Cardiac muscle cell (in vitro differentiated cells and primary cell): ENCODE results near the gene ZCCHC7. TPM values are rescaled to one million over a fixed set of nuclear protein-coding genes. Genes with fewer than 3 reads are reported as not detected.

Experiments used
- DNase-seq, 2 donors: peaks; one replicate each; pipeline versions ENCODE4 v3.0.0 to v3.0.0-alpha.2; 2010 to 2017; ENCODE audit warnings: low read depth in 1 of 2, low spot score in 1 of 2
- H3K27ac ChIP-seq: fragments of 200-600 bp; sonication (generic); 2 replicates; pipeline ENCODE4 v1.5.1; 2016
- H3K27me3 ChIP-seq: fragments of 200-600 bp; sonication (generic); 2 replicates; pipeline ENCODE4 v1.6.0; 2016; ENCODE audit warnings: control low read depth
- H3K36me3 ChIP-seq: fragments of 200-600 bp; sonication (generic); 2 replicates; pipeline ENCODE4 v1.5.1; 2016; ENCODE audit warnings: control low read depth
- H3K4me1 ChIP-seq: fragments of 200-600 bp; sonication (generic); 2 replicates; pipeline ENCODE4 v1.8.1; 2017; ENCODE audit warnings: low read depth, mild to moderate bottlenecking, mixed run types
- H3K4me3 ChIP-seq: fragments of 200-600 bp; sonication (generic); 2 replicates; pipeline ENCODE4 v1.5.1; 2016; ENCODE audit warnings: mild to moderate bottlenecking
- H3K9me3 ChIP-seq: fragments of 200-600 bp; sonication (generic); 2 replicates; pipeline ENCODE4 v1.5.1; 2017; ENCODE audit warnings: low read depth, mild to moderate bottlenecking, control low read depth
- CTCF ChIP-seq: IDR thresholded peaks from 2 replicates; pipeline ENCODE4 v1.5.1; 2012; ENCODE audit warnings: low read depth, mild to moderate bottlenecking, low read length
- polyA plus RNA-seq: library from polyadenylated mRNA; unstranded; fragments of >200 nt; fragmentation: Nextera tagmentation; extraction: Ambion mirVana; gene quantifications from 2 replicates; pipeline ENCODE4 v1.2.1, GENCODE V29; 2016
- total RNA-seq: library from RNA; depleted of rRNA; stranded (reverse); fragments of >200 nt; gene quantifications from 2 replicates; pipeline ENCODE4 v1.2.3, GENCODE V29; 2016

Gene ZCCHC7
- total and polyA plus RNA-seq, 2 experiments from 2014 or later: 15.0 to 18.8 TPM

GRCh38 chr9:37144762-37145161 lies 24.4 kb downstream of the ZCCHC7 start:
- peaks cover 22% of the 10 kb centered on the region for H3K4me1 ChIP-seq
- H3K27ac ChIP-seq: peak overlapping the region; percentile 31
- no peak overlapping the region for H3K4me3 ChIP-seq
- no peaks in the 10 kb centered on the region for H3K27me3 ChIP-seq
- no peaks in the 10 kb centered on the region for H3K9me3 ChIP-seq
- no peak for TF ChIP-seq CTCF
- DNase-seq: peak in 1 of 2 donors; percentile 73
- H3K36me3 ChIP-seq: no peaks in the 10 kb centered on the region

GRCh38 chr9:37146410-37146809 lies 26.0 kb downstream of the ZCCHC7 start:
- DNase-seq: peak in 1 of 2 donors; percentile 12
- H3K4me1 ChIP-seq: peaks cover 22% of the 10 kb centered on the region
- no peak for TF ChIP-seq CTCF
- H3K36me3 ChIP-seq: no peaks in the 10 kb centered on the region
- no peak overlapping the region for H3K4me3 ChIP-seq
- H3K9me3 ChIP-seq: no peaks in the 10 kb centered on the region
- no peaks in the 10 kb centered on the region for H3K27me3 ChIP-seq
- no peak overlapping the region for H3K27ac ChIP-seq

GRCh38 chr9:37148181-37148580 lies 27.8 kb downstream of the ZCCHC7 start:
- Histone ChIP-seq H3K36me3 (no peaks in the 10 kb centered on the region), H3K27ac (no peak overlapping the region), H3K4me1 (peaks cover 17% of the 10 kb centered on the region), H3K4me3 (no peak overlapping the region), H3K27me3 (no peaks in the 10 kb centered on the region), H3K9me3 (no peaks in the 10 kb centered on the region)
- no peak for TF ChIP-seq CTCF
- no peak for DNase-seq

GRCh38 chr9:37149666-37150308 lies 29.4 kb downstream of the ZCCHC7 start:
- Histone ChIP-seq H3K4me3 (no peak overlapping the region), H3K9me3 (no peaks in the 10 kb centered on the region), H3K36me3 (no peaks in the 10 kb centered on the region), H3K27ac (no peak overlapping the region), H3K4me1 (peaks cover 8% of the 10 kb centered on the region), H3K27me3 (no peaks in the 10 kb centered on the region)
- no peak for TF ChIP-seq CTCF
- DNase-seq: no peak

GRCh38 chr9:37150415-37150814 lies 30.0 kb downstream of the ZCCHC7 start:
- H3K27me3 ChIP-seq: no peaks in the 10 kb centered on the region
- H3K4me1 ChIP-seq: peaks cover 2% of the 10 kb centered on the region
- no peak for TF ChIP-seq CTCF
- no peak overlapping the region for H3K4me3 ChIP-seq
- H3K27ac ChIP-seq: no peak overlapping the region
- DNase-seq: no peak
- H3K36me3 ChIP-seq: no peaks in the 10 kb centered on the region
- no peaks in the 10 kb centered on the region for H3K9me3 ChIP-seq
